Endodermal cell (in vitro differentiated cells): Measurements from ENCODE around the gene STON2. TPM values are rescaled to one million over a fixed set of nuclear protein-coding genes. Genes with fewer than 3 reads are reported as not detected.
A peak's percentile ranks its signal among the peaks of the same experiment; 100 is the strongest.

Experiments
- DNase-seq: peaks from one replicate; pipeline ENCODE4 v3.0.0-alpha.2; 2017
- H3K27ac ChIP-seq: 2 replicates; pipeline ENCODE4 v1.5.1; 2013; ENCODE audit warnings: mild to moderate bottlenecking, low read depth, low read length, moderate library complexity
- H3K27me3 ChIP-seq: 2 replicates; pipeline ENCODE4 v1.6.1; 2013; ENCODE audit warnings: mild to moderate bottlenecking, low read length, moderate library complexity; ENCODE audit not compliant: insufficient read depth, control insufficient read depth, poor library complexity, severe bottlenecking
- H3K36me3 ChIP-seq: 2 replicates; pipeline ENCODE4 v1.7.0; 2013; ENCODE audit warnings: mild to moderate bottlenecking, low read length, moderate library complexity; ENCODE audit not compliant: control insufficient read depth, insufficient read depth
- H3K4me1 ChIP-seq: one replicate; pipeline ENCODE4 v1.7.0; 2013; ENCODE audit warnings: low read length; ENCODE audit not compliant: control insufficient read depth, insufficient read depth
- H3K4me3 ChIP-seq: 2 replicates; pipeline ENCODE4 v1.5.1; 2013; ENCODE audit warnings: mild to moderate bottlenecking, low read length, moderate library complexity
- H3K9ac ChIP-seq: 2 replicates; pipeline ENCODE4 v1.6.1; 2013; ENCODE audit warnings: mild to moderate bottlenecking, low read length, moderate library complexity; ENCODE audit not compliant: poor library complexity, severe bottlenecking; ENCODE audit errors: extremely low read depth
- H3K9me3 ChIP-seq: 2 replicates; pipeline ENCODE4 v1.6.1; 2013; ENCODE audit warnings: mild to moderate bottlenecking, low read length, moderate library complexity; ENCODE audit not compliant: control insufficient read depth
- H3K27ac Mint-ChIP-seq: 2 replicates; pipeline ENCODE4 v1.8.0; 2020; ENCODE audit warnings: mixed read lengths
- H3K27me3 Mint-ChIP-seq: 2 replicates; pipeline ENCODE4 v1.8.0; 2021; ENCODE audit warnings: mild to moderate bottlenecking, mixed read lengths; ENCODE audit not compliant: insufficient read depth
- H3K36me3 Mint-ChIP-seq: 2 replicates; pipeline ENCODE4 v1.8.0; 2020; ENCODE audit warnings: low read depth, mixed read lengths
- H3K4me1 Mint-ChIP-seq: 2 replicates; pipeline ENCODE4 v1.8.0; 2020; ENCODE audit warnings: mixed read lengths
- H3K4me3 Mint-ChIP-seq: 2 replicates; pipeline ENCODE4 v1.8.0; 2020; ENCODE audit warnings: mild to moderate bottlenecking, moderate library complexity, mixed read lengths
- H3K9me3 Mint-ChIP-seq: 2 replicates; pipeline ENCODE4 v1.8.0; 2020; ENCODE audit warnings: mild to moderate bottlenecking, mixed read lengths
- CTCF ChIP-seq: fragments of 200-600 bp; sonication (generic); conservative IDR thresholded peaks from 2 replicates; pipeline ENCODE4 v1.5.0; 2021; ENCODE audit warnings: antibody characterized with exemption, mild to moderate bottlenecking
- WGBS, 2 experiments: methylation state at CpG; one replicate each; pipeline versions ENCODE4 v1.1.5 to v1.1.7; 2013; ENCODE audit warnings: missing lambda C conversion rate in 2 of 2, mixed read lengths in 1 of 2; ENCODE audit not compliant: insufficient coverage in 1 of 2, insufficient read length in 1 of 2; 5-methylcytosine and 5-hydroxymethylcytosine counted together
- total RNA-seq, 2 donors: library from RNA; stranded (reverse); fragmentation: NEBNext Ultra II Directional in 1 of 2; extraction: Animal tissue kit (Norgen Biotek cat#: 25700) in 1 of 2; gene quantifications; 2 replicates in 1 of 2; 3 replicates in 1 of 2; pipeline ENCODE4 v1.2.1, GENCODE V29; 2021

Gene STON2
- total RNA-seq, 2 donors from 2014 or later = 37.2 to 43.9 TPM

- no peaks in the 10 kb centered on the region for H3K9me3 ChIP-seq
- Mint-ChIP-seq H3K9me3 (no peaks in the 10 kb centered on the region), H3K27ac (no peak overlapping the region), H3K36me3 (peaks cover 42% of the 10 kb centered on the region), H3K4me1 (peaks cover 22% of the 10 kb centered on the region), H3K4me3 (no peak overlapping the region), H3K27me3 (no peaks in the 10 kb centered on the region)
- no peak overlapping the region for H3K4me3 ChIP-seq
- H3K36me3 ChIP-seq = no peaks in the 10 kb centered on the region
- no peaks in the 10 kb centered on the region for H3K27me3 ChIP-seq
- WGBS, 2 experiments = 93 to 94% methylated on average over 2 to 3 of the region's 3 CpGs
- H3K4me1 ChIP-seq = peaks cover 7% of the 10 kb centered on the region
- H3K9ac ChIP-seq = no peak overlapping the region
- no peak overlapping the region for H3K27ac ChIP-seq
- TF ChIP-seq CTCF = no peak
- DNase-seq = no peak
These were observed 134.4 kb downstream of the STON2 start for GRCh38 chr14:81265636-81266169.

- Mint-ChIP-seq H3K4me3 (no peak overlapping the region), H3K4me1 (peaks cover 22% of the 10 kb centered on the region), H3K27me3 (no peaks in the 10 kb centered on the region), H3K9me3 (no peaks in the 10 kb centered on the region), H3K27ac (no peak overlapping the region), H3K36me3 (peaks cover 48% of the 10 kb centered on the region)
- no peak overlapping the region for H3K4me3 ChIP-seq
- H3K4me1 ChIP-seq = peaks cover 7% of the 10 kb centered on the region
- no peak overlapping the region for H3K9ac ChIP-seq
- no peak overlapping the region for H3K27ac ChIP-seq
- no peak for DNase-seq
- peaks cover 1% of the 10 kb centered on the region for H3K36me3 ChIP-seq
- TF ChIP-seq CTCF = no peak
- WGBS, 2 experiments = no CpG with 5 or more reads among the region's 1 CpG
- no peaks in the 10 kb centered on the region for H3K27me3 ChIP-seq
- H3K9me3 ChIP-seq = no peaks in the 10 kb centered on the region
These were observed 135.5 kb downstream of the STON2 start for GRCh38 chr14:81264671-81265070.

DNA sequence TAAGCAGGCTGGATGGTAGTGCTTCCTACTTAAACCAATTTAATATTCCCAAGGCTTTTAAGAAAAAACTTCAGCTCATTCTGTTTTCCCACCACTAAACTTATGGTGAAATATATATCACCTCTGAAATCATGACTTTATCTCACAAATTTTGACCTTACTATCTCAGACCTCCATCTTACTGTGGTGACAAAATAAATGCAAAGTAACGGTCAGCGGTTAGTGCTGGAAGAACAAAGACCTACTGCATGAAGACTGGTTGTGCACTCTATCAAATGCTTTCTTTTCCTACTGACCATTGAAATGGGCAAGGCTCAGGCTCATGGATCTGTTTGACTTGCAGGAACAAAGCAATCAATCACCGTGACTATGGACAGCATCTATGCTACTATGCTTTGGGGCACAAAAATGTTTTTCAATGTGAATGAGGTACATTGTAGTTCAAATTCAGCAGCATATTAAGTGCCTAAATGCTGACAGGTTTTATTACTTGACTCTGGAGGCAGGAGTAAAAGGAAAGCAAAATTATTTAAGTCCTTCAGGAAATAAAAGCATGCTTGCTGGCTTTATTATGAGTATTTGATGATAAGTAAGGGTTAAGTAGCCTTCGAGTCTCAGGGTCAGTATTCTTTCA is 136.2 kb downstream of the STON2 start:
- H3K27me3 ChIP-seq = no peaks in the 10 kb centered on the region
- no peak for DNase-seq
- H3K4me3 ChIP-seq = no peak overlapping the region
- H3K4me1 ChIP-seq = peaks cover 7% of the 10 kb centered on the region
- no peaks in the 10 kb centered on the region for H3K27me3 Mint-ChIP-seq
- H3K4me1 Mint-ChIP-seq = peaks cover 19% of the 10 kb centered on the region
- H3K9ac ChIP-seq = no peak overlapping the region
- no peak for TF ChIP-seq CTCF
- H3K9me3 ChIP-seq = no peaks in the 10 kb centered on the region
- H3K36me3 ChIP-seq = peaks cover 7% of the 10 kb centered on the region
- no peak overlapping the region for H3K4me3 Mint-ChIP-seq
- 84 to 90% methylated on average over 2 to 4 of the region's 4 CpGs for WGBS, 2 experiments
- H3K27ac ChIP-seq = peak overlapping the region; percentile 78
- no peak overlapping the region for H3K27ac Mint-ChIP-seq
- no peaks in the 10 kb centered on the region for H3K9me3 Mint-ChIP-seq
- H3K36me3 Mint-ChIP-seq = peaks cover 53% of the 10 kb centered on the region
